OCI-M2 (cell line): ENCODE results near the gene LRRC4C.

Source experiments
- DNase-seq: peaks from one replicate; lab custom pipeline; 2025; ENCODE audit not compliant: unreplicated experiment; lab: John Stamatoyannopoulos, UW

LRRC4C gene

DNA sequence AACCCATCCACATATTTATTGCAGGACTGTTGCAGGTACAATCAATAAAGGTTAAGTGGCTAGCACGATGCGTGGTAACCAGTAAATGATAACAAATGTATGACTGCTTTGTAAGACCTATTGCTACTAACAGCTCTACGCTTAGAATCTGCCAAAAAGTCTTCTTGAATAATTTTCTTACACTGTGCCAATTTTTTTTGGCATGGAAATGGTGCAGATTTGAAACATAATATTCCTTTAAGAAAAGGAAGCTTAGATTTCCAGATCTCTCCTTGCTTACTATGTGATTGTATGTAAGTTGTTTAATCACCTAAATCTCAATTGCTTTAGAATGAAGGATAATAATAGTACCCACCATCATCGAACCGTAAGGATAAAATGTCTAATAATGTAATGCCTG lies 192.0 kb downstream of the LRRC4C start:
- DNase-seq: no peak

DNA sequence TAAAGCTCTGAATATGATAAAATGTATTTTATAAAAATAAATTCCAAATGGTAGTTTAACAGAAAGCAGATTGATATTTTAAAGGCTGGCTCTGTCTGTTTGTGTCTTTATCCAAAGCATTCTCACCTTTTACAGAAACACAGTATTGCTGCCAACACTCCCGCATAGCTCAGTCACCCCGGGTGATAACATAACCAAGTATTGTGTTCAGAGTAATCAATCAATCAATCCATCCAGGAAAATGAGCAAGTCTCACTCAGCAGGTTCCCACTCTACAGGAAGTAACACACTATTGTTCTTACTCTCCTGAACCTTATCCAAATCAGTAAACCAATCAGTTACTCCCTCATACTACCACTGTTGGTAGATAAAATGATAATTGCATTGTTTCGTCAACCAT lies 203.4 kb downstream of the LRRC4C start:
- no peak for DNase-seq

DNA sequence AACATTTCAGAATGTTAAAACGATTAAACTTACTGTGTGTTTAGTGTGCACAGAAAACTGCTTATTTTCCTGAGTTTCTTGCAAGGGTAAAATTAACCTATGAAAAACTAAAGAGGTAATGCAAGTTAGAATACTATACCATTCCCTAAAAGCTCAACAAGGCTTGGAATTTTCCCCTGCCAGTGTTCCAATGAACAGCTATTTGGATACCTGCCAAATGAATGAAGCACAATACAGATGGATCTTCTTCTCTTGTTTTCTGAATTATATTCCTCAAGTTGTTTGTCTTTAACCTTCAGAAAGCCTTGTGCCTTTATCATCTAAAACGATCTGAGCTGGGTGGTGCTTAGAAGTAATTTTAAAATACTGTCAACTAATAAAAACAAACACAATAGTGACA lies 204.5 kb downstream of the LRRC4C start:
- DNase-seq: no peak

DNA sequence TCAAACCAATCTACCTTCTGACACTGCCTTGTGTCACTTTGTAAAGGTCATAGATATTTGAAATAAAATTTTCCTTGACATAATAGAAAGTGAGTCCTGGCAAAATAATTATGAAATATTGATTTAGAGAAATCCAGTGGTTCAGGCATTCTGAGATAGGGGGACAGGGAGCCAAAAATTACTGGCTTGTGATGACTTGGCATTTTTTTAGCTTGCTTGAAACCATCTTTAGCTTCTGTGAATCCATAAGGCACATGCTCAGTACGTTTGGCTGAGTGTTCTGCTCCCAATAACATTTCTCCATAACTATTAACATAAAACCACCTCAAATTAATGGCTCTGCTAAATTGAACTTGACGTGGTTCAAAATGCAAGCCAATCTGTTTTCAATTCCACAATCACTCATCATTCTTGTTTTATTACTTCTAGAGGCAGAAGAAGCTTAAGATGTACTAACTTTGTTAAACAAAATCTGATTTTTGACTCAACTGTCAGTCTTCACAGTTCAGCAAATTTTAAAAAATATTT lies 209.0 kb downstream of the LRRC4C start:
- no peak for DNase-seq

DNA sequence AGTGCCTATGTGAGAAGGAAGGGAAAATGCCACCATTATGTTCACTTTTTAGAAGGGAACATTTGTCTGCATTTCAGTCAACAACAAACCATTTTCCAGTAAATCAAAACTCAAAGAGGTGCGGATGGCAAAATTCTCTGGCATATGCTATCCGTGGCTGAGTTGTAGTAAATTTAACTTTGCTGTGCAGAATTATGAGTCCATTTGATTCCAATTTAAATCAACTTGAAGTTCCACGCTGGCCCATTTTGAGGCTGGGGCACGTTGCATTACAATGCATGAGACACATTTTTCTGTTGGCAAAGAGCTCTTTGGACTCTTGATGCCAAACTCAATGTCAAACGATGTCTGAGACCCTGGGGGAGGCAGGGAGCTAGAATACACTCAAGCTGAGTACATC lies 211.8 kb downstream of the LRRC4C start:
- DNase-seq: no peak

DNA sequence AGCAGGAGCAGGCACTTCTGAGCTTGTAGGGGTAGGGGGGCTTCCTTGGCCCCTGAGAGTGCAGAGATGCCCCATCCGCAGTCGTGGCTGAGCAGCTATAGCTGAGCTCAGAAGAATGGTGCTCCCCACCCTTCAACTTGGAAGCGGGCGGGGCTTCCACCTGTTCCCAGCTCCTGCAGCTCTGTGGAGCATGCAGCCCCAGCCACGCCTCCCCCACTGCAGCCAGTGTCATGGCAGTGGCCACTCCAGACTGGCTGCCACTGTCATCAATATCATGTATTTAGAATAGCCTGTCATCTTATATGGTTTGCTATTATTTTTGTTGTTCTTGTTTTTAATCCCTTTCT lies 213.1 kb downstream of the LRRC4C start:
- DNase-seq: no peak

DNA sequence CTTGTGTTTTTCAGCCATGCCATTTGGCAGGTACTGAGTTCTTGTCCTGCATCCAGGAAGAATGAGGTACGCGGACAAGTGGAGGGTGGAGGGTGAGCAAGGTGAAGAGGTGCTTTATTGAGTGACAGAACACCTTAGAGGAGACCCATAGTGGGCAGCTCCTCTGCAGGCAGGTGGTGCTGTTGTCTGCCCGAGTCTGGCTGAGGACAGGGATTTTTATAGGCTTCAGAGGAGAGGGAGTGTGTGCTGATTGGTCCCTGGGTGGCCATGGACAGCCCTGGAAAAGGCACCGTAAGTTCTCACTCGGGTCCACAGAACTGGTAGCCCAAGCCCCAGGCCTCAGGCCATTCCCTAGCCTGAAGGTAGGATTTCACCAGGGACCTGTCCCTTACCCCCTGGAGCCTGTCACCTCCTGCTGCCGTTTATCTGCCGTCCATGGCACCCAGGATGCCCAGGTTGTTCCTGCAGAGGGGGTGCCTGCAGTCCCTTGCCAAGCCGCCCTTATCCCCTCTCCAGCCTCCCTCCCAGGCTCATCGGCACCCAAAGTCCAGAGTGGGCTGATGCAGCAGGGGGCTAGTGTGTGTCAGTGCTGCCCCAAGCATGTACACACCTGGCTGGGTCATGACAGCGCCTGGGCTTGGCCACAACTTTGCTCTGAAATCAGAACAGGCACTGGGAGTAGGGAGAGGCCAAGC lies 213.6 kb downstream of the LRRC4C start:
- no peak for DNase-seq

DNA sequence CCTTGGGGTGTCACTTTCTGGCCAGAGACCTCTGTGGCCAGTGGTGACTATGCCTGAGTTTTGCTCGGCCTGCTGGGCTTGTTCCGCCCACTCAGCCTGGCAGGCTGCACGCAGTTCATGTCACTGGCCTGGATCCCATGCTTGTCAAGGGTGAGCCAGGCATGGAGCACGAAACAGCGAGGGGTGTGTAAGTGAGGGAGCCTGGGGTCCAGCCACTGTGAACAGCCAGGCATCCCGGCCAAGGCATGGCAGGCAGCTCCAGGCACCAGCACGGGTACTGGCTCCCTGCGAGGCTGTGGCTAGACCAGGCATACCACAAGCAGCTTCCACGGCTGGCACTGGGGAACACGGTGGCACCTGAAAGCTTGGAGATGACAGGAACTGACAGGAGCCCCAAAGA lies 214.3 kb downstream of the LRRC4C start:
- DNase-seq: no peak

DNA sequence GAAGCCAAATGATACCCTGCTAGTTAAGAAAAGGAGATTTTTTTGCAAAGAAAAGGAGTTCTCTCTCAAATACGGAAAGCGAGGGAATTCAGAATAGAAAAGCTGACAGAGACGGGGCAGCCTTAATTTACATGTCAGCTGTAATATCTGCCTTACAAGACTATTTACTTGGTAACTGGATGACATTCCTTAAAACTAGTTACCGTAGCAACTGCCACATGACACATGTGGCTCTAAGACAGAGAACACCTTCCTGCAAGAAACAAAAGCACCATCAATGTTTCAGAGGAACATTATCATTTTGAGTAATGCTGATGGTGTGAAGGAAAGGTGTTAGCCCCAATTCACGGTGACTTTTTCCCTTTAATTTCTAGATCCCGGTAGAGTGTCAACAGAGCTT lies 222.1 kb downstream of the LRRC4C start:
- DNase-seq: no peak

DNA sequence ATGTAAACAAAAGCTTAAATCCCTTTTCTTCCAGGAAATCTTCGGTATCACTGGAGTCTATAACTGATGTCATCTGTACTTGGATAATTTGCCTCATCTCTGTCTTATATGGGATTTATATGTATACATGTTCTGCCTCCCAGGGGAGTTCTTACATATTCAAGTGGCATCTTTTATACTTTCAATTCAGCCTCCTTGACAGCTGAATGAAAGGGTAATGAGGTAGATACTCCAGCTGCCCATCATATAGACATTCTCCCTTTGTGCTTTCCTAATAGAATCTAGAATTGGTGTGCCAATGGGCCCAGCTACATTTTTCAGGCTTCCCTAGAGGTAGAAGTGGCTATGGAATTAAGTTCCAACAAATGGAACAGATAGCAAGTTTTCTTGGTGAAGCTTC lies 223.8 kb downstream of the LRRC4C start:
- DNase-seq: no peak

DNA sequence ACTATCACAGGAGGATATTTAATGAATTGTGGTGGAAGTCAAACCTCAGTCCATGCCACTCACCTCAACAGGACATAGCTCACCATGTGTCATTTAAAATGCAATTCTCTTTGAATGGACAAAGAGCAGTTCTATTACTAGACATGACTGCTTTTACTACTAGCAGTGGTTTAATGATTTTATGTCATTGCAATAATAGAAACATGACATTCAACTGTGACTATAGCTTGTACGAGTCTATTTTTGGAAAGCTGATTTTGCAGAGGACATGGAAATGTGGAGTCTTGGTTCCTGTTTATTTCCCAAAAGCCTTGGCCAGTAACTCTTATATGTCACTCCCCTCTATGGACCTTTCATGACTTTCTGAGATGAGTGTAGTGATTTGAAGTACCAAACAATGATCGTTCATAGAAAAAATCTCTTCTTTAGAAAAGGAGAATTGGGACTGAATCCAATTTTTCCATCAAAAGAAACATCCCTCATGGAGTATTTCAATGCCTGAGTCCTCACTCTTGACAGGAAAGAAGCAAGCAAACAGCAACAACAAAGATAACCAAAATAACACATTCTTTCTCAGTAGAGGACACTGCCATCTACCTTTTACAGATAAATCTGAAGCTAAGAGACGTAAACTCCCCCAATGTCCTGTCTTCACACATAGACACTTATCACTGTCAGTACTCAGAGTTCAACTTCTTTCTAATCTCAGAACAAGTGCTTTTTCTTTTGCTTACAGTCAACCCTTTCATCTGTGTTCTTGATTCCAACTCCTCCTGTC lies 233.4 kb downstream of the LRRC4C start:
- no peak for DNase-seq

DNA sequence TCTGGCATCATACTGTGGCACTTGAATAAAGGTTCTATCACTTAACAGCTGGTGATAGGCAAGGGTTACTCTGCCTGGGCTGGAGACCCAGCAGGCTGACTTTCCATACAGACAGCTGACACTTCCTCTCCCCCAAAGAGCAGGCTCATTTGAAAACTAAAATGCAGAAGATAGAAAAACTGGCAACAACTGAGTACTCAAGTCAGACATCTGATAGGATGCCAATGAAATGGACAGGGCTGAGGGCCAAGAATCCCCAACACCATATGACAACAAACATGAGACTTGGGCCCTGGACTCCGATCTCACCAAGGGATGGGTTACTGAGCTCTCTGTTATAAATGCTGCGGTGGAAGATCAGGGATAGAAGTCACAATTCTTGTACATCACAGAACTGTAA lies 237.2 kb downstream of the LRRC4C start:
- DNase-seq: no peak

DNA sequence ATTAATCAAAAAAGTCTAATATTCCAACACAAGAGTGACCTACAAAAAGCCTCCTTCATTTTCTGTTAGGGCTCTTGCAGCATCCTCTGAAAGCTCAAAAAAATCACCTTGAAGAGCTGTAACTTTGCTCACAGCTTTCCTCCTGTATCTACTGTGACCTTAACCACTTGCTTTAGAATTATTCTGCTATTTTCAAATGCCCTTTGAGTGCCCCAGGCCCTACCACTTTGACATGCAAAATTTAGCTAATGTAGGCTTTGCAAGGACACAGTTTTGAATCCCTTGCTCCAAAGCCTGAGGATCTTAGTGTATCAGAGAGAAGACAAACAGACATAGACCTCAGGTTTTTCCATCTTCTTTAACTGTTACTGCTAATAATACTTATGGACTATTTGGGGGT lies 253.1 kb downstream of the LRRC4C start:
- DNase-seq: no peak

DNA sequence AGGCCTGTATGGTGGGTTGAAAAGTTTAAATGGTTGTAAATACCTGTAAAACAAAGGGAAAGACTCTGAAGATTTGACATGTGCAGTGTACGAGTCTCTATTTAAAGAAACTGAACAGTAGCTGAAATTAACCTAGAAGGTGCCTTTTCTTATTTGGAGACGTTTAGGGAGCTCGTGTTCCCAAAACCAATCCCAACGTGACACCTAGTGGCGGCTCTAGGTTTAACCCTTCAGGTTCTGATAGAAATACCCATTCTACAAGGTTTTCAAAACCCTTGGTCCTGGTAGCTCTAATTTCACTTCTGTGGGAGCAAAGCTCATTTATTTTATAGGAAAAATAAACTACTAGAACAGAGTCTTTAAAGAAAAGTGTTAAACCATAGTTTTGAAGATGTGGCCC lies 258.3 kb downstream of the LRRC4C start:
- DNase-seq: no peak

DNA sequence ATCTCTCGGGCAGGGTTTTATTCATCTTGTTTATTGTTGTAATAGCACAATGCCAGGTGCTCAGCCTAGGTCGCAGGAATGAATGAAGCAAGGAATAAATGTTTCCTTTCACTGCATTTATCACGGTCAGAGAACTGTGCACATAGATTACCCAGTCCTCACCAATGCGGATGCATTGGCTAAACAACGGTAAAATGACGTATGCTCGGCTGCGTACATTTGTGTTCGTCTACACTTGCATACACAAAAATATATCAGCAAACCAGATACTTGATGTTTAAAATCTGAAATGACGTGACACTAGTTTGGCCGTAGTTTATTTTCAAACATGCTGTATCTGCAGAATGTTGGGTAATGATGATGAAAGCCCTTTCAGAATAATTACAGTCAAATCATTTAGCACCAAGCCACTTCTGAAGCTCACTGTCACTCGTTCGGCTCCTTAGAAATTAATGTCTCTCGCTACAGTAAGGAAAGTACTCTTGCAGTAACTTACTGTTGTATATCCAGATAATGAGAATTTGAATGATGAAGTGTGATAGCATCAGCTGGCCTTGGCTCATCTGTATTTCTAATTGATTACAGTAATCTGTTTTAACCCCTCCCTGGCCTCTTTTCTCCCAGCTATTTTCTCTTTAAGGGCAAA lies 268.9 kb downstream of the LRRC4C start:
- DNase-seq: no peak

DNA sequence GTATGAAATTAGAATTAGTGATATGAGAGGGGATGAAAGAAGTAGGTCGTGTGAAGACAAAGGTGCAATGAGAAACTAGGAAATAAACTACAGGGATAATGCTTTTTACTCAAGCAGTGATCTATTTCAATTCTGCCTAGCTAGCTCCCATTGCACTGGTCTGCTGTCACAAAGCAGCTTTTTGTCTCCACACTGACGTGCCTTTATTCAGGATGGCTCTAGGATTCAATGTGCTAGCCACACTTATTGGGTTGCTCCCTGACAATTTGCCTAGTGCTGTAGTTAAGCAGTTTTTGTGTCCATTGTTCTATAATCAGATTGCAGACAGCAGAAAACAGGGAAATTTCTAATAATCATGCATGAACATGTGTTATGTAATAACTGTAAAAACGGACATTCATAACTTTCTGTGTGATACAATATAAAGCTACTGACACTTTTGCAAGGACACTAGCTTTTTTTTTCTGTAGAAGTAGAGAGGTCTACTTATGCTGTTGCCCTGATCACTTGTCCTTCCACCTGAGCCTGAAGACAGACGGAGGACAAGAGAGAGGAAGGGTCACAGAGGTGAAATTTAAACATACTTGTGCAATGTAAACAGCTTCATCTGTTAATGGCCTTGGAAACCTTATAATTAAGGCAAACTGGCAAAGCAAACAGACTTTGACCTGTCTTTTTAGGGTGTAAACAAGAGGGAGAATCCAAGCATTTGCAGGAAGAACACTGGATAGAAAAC lies 269.6 kb downstream of the LRRC4C start:
- DNase-seq: no peak

DNA sequence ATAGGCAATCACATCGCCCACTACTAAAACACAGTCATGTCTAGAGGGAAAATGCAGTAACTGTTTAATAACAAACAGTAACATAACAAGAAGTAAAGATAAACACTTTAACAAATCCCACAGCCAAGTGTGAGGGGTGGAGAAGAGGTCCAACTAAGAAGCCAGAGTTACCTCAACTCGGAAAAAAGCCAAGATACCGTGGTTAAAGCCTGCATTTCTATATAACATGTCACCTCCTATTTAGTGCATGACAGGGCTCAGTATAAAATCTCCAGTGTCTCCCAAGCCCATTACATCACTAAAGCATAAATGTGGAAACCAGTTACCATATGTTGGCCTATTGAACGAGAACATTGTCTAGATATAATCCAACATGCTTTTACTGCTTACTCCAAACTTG lies 281.7 kb downstream of the LRRC4C start:
- no peak for DNase-seq

DNA sequence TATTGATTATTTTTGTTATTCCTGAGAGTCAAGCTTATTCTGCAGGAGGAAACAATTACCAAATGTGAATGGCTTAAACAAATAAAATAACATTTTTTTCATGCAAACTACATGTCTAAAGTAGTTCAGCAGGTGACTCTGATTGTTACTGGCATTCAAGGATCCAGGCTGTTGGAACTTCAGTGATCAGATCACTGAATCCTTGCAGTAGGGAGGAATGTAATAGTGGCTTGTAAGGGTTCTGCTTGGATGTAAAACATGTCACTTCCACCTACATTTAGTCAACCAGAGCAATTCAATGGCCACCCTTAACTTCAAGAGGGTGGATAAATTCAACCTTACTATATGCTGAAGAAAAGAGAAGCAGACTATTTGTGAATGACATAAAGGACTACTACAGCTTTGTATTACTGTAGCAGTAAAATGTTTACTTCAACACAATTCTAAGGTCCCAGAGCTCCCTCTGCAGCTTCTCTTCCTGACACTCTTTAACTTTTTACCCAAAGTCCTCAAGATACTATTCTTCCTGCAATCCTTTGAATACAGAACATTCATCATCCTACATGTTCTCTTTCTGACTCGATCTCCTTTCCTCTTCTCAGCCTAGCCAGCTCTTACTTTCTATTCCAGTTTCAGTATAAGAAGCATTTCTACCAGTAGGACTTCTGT lies 284.0 kb downstream of the LRRC4C start:
- DNase-seq: no peak

DNA sequence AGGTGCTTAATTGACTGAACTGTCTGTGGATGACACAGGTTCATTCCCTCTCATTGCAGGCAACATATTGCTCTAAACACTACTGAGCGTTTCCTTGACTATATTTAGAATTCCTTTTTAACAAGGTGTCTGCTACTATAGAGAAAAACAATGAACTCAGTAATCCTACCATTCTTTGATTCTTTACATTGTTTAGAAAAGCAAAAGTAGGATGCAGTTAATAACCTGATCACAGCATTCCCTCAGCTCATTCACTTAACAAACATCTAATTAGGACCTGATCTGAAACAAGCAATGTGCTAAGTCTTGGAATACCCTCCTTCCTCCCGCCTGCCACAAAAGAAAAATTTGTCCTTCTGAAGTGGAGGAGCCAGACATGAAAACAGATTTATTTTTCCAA lies 313.1 kb downstream of the LRRC4C start:
- no peak for DNase-seq

DNA sequence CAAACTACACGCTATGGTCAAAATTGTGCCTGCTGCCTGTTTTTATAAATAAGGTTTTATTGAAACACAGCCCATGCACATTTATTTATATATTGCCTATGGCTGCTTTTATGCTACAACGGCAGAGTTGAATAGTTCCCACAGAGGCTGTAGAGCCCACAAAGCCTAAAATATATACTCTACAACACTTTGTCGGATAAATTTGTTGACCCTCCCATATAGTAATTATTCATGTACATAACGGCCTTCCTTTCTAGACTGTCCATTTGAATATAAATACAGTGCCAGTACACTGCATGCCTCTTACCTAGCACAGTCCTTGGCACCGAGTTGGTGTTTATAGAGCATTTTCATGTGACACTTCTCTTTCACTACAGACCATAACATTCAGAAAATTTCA lies 314.0 kb downstream of the LRRC4C start:
- no peak for DNase-seq

DNA sequence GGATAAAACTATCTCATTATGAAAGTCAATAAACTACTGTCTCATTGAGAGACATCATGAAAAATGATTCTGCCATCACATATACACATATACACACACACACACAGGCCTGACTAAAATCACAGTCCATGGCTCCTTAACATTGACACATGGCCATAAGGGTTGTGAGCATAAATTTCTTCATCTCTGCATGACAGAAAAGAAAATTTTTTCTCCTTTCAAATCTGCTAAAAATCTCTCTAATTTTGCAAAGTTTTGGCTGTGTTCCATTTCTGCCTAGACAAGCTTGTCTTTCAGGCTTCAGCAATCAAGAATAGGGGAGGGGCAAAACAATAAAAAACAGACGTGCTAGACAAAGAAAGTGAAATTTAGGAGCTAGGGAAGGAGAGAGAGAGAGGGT lies 324.5 kb downstream of the LRRC4C start:
- DNase-seq: no peak
